Naive thymus-derived CD4-positive, alpha-beta T cell (primary cell): ENCODE measurements around the gene NPHP1. TPM values are rescaled to one million over a fixed set of nuclear protein-coding genes. Genes with fewer than 3 reads are reported as not detected.

Experiments used
- ATAC-seq: fragments of 150-1000 bp; cut with Tn5 transposase; 2 replicates; pipeline ENCODE4 v1.10.0; 2021; ENCODE audit warnings: mild to moderate bottlenecking, moderate library complexity
- CTCF ChIA-PET: fragments of 350-600 bp; sonication (Branson Sonifier 250); formaldehyde crosslinking; loops from one replicate; lab custom pipeline; 2021; ENCODE audit warnings: antibody characterized with exemption; lab: Charles Lee
- POLR2A ChIA-PET: fragments of 350-600 bp; sonication (Branson Sonifier 250); formaldehyde crosslinking; loops from one replicate; lab custom pipeline; 2021; ENCODE audit warnings: antibody characterized with exemption, inconsistent platforms; lab: Charles Lee
- DNase-seq, 9 donors: peaks; one replicate each; pipeline versions ENCODE4 v3.0.0 to v3.0.0-alpha.2; 2020 to 2022; ENCODE audit warnings: mixed read lengths in 1 of 9
- H3K27ac ChIP-seq: one replicate; pipeline ENCODE4 v1.7.0; 2013; ENCODE audit warnings: mild to moderate bottlenecking, low read depth, low read length, moderate library complexity
- H3K27me3 ChIP-seq, 2 donors: one replicate each; pipeline ENCODE4 v1.7.0; 2013; ENCODE audit warnings: low read length in 2 of 2, mild to moderate bottlenecking in 2 of 2, moderate library complexity in 2 of 2; ENCODE audit not compliant: control insufficient read depth in 2 of 2, insufficient read depth in 2 of 2
- H3K36me3 ChIP-seq, 3 experiments: 1 replicate in 2 of 3; 2 replicates in 1 of 3; pipeline ENCODE4 v1.7.0; 2013; ENCODE audit warnings: low read length in 3 of 3, mild to moderate bottlenecking in 3 of 3, moderate library complexity in 1 of 3; ENCODE audit not compliant: insufficient read depth in 3 of 3, control insufficient read depth in 2 of 3
- H3K4me1 ChIP-seq, 2 donors: one replicate each; pipeline ENCODE4 v1.7.0; 2013; ENCODE audit warnings: low read length in 2 of 2, mild to moderate bottlenecking in 2 of 2, moderate library complexity in 1 of 2; ENCODE audit not compliant: control insufficient read depth in 2 of 2, insufficient read depth in 2 of 2
- H3K4me3 ChIP-seq: 2 replicates; pipeline ENCODE4 v1.7.0; 2013; ENCODE audit warnings: mild to moderate bottlenecking, low read length
- H3K9me3 ChIP-seq, 3 experiments: 1 replicate in 2 of 3; 2 replicates in 1 of 3; pipeline ENCODE4 v1.7.0; 2013; ENCODE audit warnings: low read length in 3 of 3; ENCODE audit not compliant: control insufficient read depth in 2 of 3
- H3K27ac Mint-ChIP-seq, 9 donors: one replicate each; pipeline ENCODE4 v1.8.0; 2020 to 2022; ENCODE audit warnings: mixed read lengths in 9 of 9, mild to moderate bottlenecking in 8 of 9, moderate library complexity in 5 of 9, inconsistent platforms in 2 of 9
- H3K27me3 Mint-ChIP-seq, 5 donors: one replicate each; pipeline ENCODE4 v1.8.0; 2021 to 2022; ENCODE audit warnings: mixed read lengths in 5 of 5, mild to moderate bottlenecking in 1 of 5
- H3K36me3 Mint-ChIP-seq, 5 donors: one replicate each; pipeline ENCODE4 v1.8.0; 2020 to 2022; ENCODE audit warnings: mixed read lengths in 5 of 5, mild to moderate bottlenecking in 3 of 5, inconsistent platforms in 1 of 5
- H3K4me1 Mint-ChIP-seq, 7 donors: one replicate each; pipeline ENCODE4 v1.8.0; 2020 to 2022; ENCODE audit warnings: mixed read lengths in 7 of 7, mild to moderate bottlenecking in 3 of 7, inconsistent platforms in 1 of 7
- H3K4me3 Mint-ChIP-seq, 10 donors: one replicate each; pipeline ENCODE4 v1.8.0; 2020 to 2022; ENCODE audit warnings: mild to moderate bottlenecking in 10 of 10, mixed read lengths in 10 of 10, moderate library complexity in 6 of 10, inconsistent platforms in 2 of 10
- H3K9me3 Mint-ChIP-seq, 11 donors: one replicate each; pipeline ENCODE4 v1.8.0; 2020 to 2022; ENCODE audit warnings: mixed read lengths in 11 of 11, mild to moderate bottlenecking in 4 of 11, inconsistent platforms in 1 of 11, moderate library complexity in 1 of 11
- intact Hi-C, 2 donors: fragments of 100-400 bp; cut with micrococcal nuclease; formaldehyde crosslinking; loops; one replicate each; pipeline ENCODE4 v1.15.1; 2023
- polyA plus RNA-seq, 2 donors: library from polyadenylated mRNA; unstranded; fragments of 300-500 nt; fragmentation: Illumina TruSeq; gene quantifications; one replicate each; pipeline ENCODE4 v1.2.3, GENCODE V29; 2021
- total RNA-seq, 6 experiments: library from RNA in 5 of 6; stranded (reverse) in 5 of 6; gene quantifications; 1 replicate in 5 of 6; 2 replicates in 1 of 6; pipeline ENCODE4 v1.2.3 and lab custom pipeline; 2021 to 2026

The NPHP1 gene
- total and polyA plus RNA-seq, 7 experiments from 2014 or later, result 0.11 to 0.64 (median 0.47) TPM; not detected in 1

DNA sequence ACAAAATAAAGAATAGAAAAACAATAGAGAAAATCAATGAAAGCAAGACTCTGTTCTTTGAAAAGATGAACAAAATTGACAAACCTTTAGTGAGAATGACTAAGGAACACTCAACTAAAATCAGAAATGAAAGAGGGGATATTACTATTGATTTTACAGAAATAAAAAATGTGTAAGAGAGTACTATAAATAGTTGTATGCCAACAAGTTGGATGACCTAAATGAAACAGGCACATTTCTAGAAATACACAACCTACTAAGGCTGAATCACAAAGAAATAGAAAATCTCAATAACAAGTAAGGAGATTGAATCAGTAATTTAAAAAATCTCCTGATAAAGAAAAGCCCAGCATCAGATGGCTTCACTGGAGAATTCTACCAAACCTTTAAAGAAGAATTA, 70.8 kb downstream of the NPHP1 start:
- no peak overlapping the region for H3K27ac Mint-ChIP-seq
- ATAC-seq, result no peak
- CTCF ChIA-PET, result no interaction called here
- POLR2A ChIA-PET, result no interaction called here
- no peaks in the 10 kb centered on the region for H3K9me3 ChIP-seq
- peaks cover 0 to 15% (median 3%) of the 10 kb centered on the region in 5 donors for H3K36me3 Mint-ChIP-seq
- H3K4me3 Mint-ChIP-seq, result no peak overlapping the region
- peaks cover 2 to 15% (median 8%) of the 10 kb centered on the region in 5 donors for H3K27me3 Mint-ChIP-seq
- H3K4me1 ChIP-seq, result no peaks in the 10 kb centered on the region
- no peaks in the 10 kb centered on the region for H3K27me3 ChIP-seq
- H3K4me3 ChIP-seq, result no peak overlapping the region
- no peaks in the 10 kb centered on the region for H3K4me1 Mint-ChIP-seq
- intact Hi-C loops, result no loop called here
- H3K27ac ChIP-seq, result no peak overlapping the region
- no peak for DNase-seq
- H3K9me3 Mint-ChIP-seq, result peaks cover 0 to 32% (median 20%) of the 10 kb centered on the region in 11 donors
- no peaks in the 10 kb centered on the region for H3K36me3 ChIP-seq

GRCh38 chr2:110131166-110131565, 73.6 kb downstream of the NPHP1 start:
- no peak overlapping the region for H3K27ac Mint-ChIP-seq
- ChIA-PET POLR2A (no interaction called here), CTCF (no interaction called here)
- Histone ChIP-seq H3K4me3 (no peak overlapping the region), H3K9me3 (no peaks in the 10 kb centered on the region), H3K27ac (no peak overlapping the region), H3K36me3 (no peaks in the 10 kb centered on the region), H3K27me3 (no peaks in the 10 kb centered on the region), H3K4me1 (no peaks in the 10 kb centered on the region)
- H3K9me3 Mint-ChIP-seq, result peaks cover 0 to 32% (median 20%) of the 10 kb centered on the region in 11 donors
- H3K4me3 Mint-ChIP-seq, result no peak overlapping the region
- intact Hi-C loops, result no loop called here
- no peak for ATAC-seq
- H3K36me3 Mint-ChIP-seq, result peaks cover 0 to 15% (median 3%) of the 10 kb centered on the region in 5 donors
- no peaks in the 10 kb centered on the region for H3K4me1 Mint-ChIP-seq
- H3K27me3 Mint-ChIP-seq, result peaks cover 3 to 15% (median 8%) of the 10 kb centered on the region in 5 donors
- DNase-seq, result no peak

DNA sequence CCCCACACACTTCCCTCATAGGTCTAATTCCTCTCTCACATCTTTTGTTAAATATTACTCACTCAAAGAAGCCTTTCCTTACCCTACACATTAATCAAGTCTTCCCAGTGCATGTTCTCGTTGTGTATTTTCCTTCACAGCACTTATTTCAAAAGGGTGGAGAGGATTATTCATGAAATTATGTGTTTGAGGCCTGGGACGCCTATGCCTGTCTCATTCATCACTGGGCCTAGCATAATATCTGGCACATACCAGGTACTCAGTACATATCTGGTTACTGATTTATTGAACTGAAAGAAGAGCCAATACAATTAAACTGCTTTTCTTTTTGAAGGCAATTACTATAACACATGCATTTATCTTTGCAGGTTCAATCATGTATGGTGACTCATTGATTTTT, 74.1 kb downstream of the NPHP1 start:
- no peaks in the 10 kb centered on the region for H3K9me3 ChIP-seq
- intact Hi-C loops, result no loop called here
- Mint-ChIP-seq H3K9me3 (peaks cover 0 to 32% (median 20%) of the 10 kb centered on the region in 11 donors), H3K27me3 (peaks cover 6 to 15% (median 8%) of the 10 kb centered on the region in 5 donors), H3K36me3 (peaks cover 0 to 15% (median 3%) of the 10 kb centered on the region in 5 donors), H3K27ac (no peak overlapping the region), H3K4me3 (no peak overlapping the region), H3K4me1 (no peaks in the 10 kb centered on the region)
- no peak for ATAC-seq
- no peak overlapping the region for H3K27ac ChIP-seq
- POLR2A ChIA-PET, result no interaction called here
- no peaks in the 10 kb centered on the region for H3K36me3 ChIP-seq
- no peak overlapping the region for H3K4me3 ChIP-seq
- DNase-seq, result no peak
- CTCF ChIA-PET, result no interaction called here
- H3K4me1 ChIP-seq, result no peaks in the 10 kb centered on the region
- H3K27me3 ChIP-seq, result no peaks in the 10 kb centered on the region

DNA sequence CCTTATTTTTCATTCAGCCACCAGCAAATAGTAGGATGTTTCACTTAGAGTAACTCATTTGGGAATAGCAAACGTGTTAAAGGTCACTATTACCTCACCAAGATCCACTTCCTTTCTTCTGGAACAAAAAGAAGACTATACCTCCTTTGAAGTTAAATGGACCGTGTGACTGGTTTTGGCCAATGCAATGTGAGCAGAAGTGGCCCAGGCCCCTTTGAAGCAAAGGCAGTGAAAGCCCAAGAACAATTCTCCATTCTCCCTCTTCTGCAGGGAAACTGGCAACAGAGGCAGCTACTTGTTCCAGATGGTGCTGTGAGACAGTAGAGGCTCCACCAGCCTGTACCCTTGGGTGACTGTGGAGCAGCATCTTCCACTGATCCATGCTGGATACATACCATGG, 77.9 kb downstream of the NPHP1 start:
- Mint-ChIP-seq H3K4me1 (no peaks in the 10 kb centered on the region), H3K9me3 (peaks cover 0 to 2% (median 0%) of the 10 kb centered on the region in 11 donors), H3K27ac (no peak overlapping the region), H3K4me3 (no peak overlapping the region), H3K36me3 (no peaks in the 10 kb centered on the region), H3K27me3 (peaks cover 0 to 6% (median 0%) of the 10 kb centered on the region in 5 donors)
- no peaks in the 10 kb centered on the region for H3K4me1 ChIP-seq
- intact Hi-C loops, result no loop called here
- no peaks in the 10 kb centered on the region for H3K27me3 ChIP-seq
- POLR2A ChIA-PET, result no interaction called here
- ATAC-seq (no peak), DNase-seq (no peak)
- no peaks in the 10 kb centered on the region for H3K9me3 ChIP-seq
- CTCF ChIA-PET, result no interaction called here
- no peaks in the 10 kb centered on the region for H3K36me3 ChIP-seq
- H3K4me3 ChIP-seq, result no peak overlapping the region
- no peak overlapping the region for H3K27ac ChIP-seq

GRCh38 chr2:110126086-110126773, 78.6 kb downstream of the NPHP1 start:
- Histone ChIP-seq H3K4me1 (no peaks in the 10 kb centered on the region), H3K27me3 (no peaks in the 10 kb centered on the region), H3K4me3 (no peak overlapping the region), H3K27ac (no peak overlapping the region), H3K9me3 (no peaks in the 10 kb centered on the region), H3K36me3 (no peaks in the 10 kb centered on the region)
- DNase-seq (no peak), ATAC-seq (no peak)
- no peaks in the 10 kb centered on the region for H3K9me3 Mint-ChIP-seq
- H3K4me1 Mint-ChIP-seq, result no peaks in the 10 kb centered on the region
- peaks cover 0 to 6% (median 0%) of the 10 kb centered on the region in 5 donors for H3K27me3 Mint-ChIP-seq
- ChIA-PET CTCF (no interaction called here), POLR2A (no interaction called here)
- H3K27ac Mint-ChIP-seq, result no peak overlapping the region
- intact Hi-C loops, result no loop called here
- no peak overlapping the region for H3K4me3 Mint-ChIP-seq
- no peaks in the 10 kb centered on the region for H3K36me3 Mint-ChIP-seq

GRCh38 chr2:110124939-110125691, 79.7 kb downstream of the NPHP1 start:
- Histone ChIP-seq H3K27ac (no peak overlapping the region), H3K27me3 (no peaks in the 10 kb centered on the region), H3K9me3 (no peaks in the 10 kb centered on the region), H3K4me1 (no peaks in the 10 kb centered on the region), H3K36me3 (no peaks in the 10 kb centered on the region), H3K4me3 (no peak overlapping the region)
- no peak overlapping the region for H3K4me3 Mint-ChIP-seq
- peaks cover 0 to 6% (median 0%) of the 10 kb centered on the region in 5 donors for H3K27me3 Mint-ChIP-seq
- CTCF ChIA-PET, result no interaction called here
- DNase-seq, result no peak
- H3K9me3 Mint-ChIP-seq, result no peaks in the 10 kb centered on the region
- POLR2A ChIA-PET, result no interaction called here
- peaks cover 0 to 4% (median 0%) of the 10 kb centered on the region in 7 donors for H3K4me1 Mint-ChIP-seq
- ATAC-seq, result no peak
- no peak overlapping the region for H3K27ac Mint-ChIP-seq
- no peaks in the 10 kb centered on the region for H3K36me3 Mint-ChIP-seq
- intact Hi-C loops, result no loop called here
